Right ventricle myocardium superior (tissue), 1 donor: ENCODE measurements around the gene CSPG4. TPM values are rescaled to one million over a fixed set of nuclear protein-coding genes. Genes with fewer than 3 reads are reported as not detected.
"Not testable (repeated sequence)": the region's sequence is repeated elsewhere in the genome, so short reads cannot be mapped to it uniquely, and the experiment has no call there.

Experiments
- ATAC-seq: fragments of 200-7000 bp; cut with Tn5 transposase; one replicate; pipeline ENCODE4 v1.9.1; 2020; ENCODE audit warnings: mild to moderate bottlenecking; ENCODE audit not compliant: poor library complexity
- DNase-seq: peaks from one replicate; pipeline ENCODE4 v3.0.0-alpha.2; 2020
- intact Hi-C: fragments of 100-400 bp; cut with DNase I; formaldehyde crosslinking; loops from one replicate; pipeline ENCODE4 v1.11.2; 2022
- total RNA-seq: library from RNA; stranded (reverse); fragmentation: NEBNext Ultra II Directional; extraction: Animal tissue kit (Norgen Biotek cat#: 25700); gene quantifications from one replicate; pipeline ENCODE4 v1.2.1, GENCODE V29; 2021
- donor health status: DM: no; HTN: yes; CAD: no; lungs with severe emphysema.

Gene CSPG4
- total RNA-seq, 1 donor from 2014 or later, result 5.2 TPM

DNA sequence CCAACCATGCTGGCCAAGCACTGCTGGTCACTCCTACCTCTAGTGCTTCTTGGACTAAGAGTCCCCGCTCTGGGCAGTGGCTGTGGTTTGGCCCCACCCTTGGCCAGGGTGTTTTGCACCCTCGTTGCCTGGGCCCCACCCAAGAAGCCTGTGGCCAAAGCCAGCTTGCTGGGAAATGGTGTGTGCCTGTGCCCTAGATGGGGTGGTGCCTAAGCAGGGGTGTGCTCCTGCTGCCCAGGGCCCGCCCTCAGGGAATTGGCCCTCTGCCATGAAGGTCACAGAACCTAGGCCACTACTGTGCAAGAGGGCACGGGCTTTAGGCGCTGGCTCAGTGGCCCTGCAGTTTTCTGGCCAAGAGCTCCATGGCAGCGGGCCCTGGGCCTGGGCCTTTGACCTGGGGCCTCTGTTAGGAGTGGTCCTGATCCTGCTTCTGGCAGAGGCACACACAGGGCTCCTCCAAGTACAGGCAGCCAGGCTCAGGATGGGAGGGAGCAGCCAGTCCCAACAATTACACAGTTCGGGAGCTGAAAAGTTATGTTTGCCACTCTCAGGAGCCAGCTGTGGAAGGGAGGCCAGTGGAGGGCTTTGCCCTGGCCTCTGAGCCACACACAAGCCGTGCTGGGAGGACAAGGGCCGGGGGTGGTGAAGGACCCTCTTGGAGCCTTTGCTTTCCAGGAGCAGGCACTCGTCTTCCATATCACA, 3.8 kb upstream of the CSPG4 start:
- DNase-seq, intact Hi-C loops: not testable (repeated sequence)
- peak; percentile 45 for ATAC-seq

DNA sequence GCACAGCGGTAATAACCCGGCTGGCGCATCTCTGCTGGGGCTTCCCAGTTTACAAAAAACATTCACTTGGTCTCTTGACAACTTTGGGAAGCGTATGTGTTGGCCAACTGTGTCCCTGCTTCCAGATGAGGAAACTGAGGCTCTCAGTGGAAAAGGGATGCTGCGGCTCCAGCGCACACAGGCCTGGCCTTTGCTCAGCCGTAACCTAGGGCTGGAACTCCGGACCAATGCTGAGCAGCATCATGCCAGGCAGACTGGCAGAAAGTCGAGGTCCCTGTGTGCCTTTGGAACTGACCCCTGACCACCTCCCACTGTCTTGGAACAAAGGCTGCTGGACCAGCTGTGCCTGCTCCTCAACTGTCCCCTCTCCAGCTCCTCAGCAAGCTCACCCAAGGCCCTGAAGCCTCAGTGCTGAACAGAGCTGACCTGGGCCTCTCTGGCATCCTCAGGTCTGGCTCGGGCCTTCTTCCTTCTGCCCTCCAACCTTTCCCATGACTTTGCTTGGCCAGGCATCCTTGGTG, 2.7 kb upstream of the CSPG4 start:
- ATAC-seq, intact Hi-C loops, DNase-seq: not testable (repeated sequence)

DNA sequence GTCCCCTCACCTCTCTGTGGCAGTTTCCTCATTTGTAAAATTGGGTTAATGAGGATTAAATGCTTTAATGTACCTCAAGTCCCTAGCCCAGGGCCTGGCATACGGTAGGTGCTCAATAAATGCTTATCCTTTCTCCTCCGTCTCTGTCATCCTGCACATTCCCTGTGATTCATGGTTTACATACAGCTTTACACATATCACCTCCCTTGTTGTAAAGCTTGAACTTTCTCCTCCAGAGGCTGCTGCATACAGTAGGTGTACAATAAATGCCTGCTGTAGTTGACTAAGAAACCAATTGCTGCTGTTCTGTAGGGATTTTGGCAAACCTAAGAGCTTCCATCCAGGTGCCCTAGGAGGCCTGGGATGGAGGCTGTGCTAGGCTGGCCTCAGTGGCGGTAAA, 1.5 kb upstream of the CSPG4 start:
- DNase-seq, result no peak
- no peak for ATAC-seq
- intact Hi-C loops, result no loop called here

GRCh38 chr15:75713338-75713895, 769 bp upstream of the CSPG4 start:
- ATAC-seq (no peak), DNase-seq (no peak)
- intact Hi-C loops, result no loop called here

- ATAC-seq, DNase-seq, intact Hi-C loops: not testable (repeated sequence)
Observed at GRCh38 chr15:75711495-75711894, 1.2 kb downstream of the CSPG4 start.

- DNase-seq, ATAC-seq, intact Hi-C loops: not testable (repeated sequence)
Observed at GRCh38 chr15:75710874-75711273, 1.8 kb downstream of the CSPG4 start.

DNA sequence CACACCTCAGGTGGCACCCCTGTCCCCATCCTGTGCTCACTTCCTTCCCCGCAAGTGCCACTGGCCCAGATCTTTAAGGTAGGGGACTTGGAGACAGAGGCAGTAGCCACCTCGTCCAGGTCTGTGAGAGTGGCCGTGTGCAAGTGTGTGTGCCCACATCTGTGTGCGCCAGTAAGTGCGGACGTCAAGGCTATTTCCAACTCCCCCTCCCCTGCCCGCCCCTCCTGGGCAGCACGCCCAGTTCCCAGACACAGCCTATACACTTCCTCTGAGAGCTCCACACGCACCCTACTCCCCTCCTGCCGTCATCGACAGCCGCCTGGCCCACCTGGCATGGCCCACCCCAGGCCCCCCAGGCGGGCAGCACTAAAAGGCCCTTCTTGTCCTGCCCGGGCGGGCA, 3.2 kb downstream of the CSPG4 start:
- DNase-seq (peak; percentile 85), ATAC-seq (peak; percentile 65)
- intact Hi-C loops, result not testable (repeated sequence)

DNA sequence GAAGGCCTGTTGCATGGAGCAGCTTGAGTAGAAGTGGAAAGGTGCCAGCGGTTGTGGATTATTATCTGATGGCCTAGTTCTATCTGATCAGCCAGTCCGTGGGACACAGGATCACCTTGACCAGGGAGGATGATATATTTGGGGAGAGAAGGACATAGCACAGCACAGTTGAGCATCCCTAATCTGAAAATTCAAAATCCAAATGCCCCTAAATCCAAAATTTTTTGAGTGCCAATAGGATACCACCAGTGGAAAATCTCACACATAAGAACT, 6.0 kb downstream of the CSPG4 start:
- no peak for DNase-seq
- ATAC-seq, result no peak
- intact Hi-C loops, result no loop called here

DNA sequence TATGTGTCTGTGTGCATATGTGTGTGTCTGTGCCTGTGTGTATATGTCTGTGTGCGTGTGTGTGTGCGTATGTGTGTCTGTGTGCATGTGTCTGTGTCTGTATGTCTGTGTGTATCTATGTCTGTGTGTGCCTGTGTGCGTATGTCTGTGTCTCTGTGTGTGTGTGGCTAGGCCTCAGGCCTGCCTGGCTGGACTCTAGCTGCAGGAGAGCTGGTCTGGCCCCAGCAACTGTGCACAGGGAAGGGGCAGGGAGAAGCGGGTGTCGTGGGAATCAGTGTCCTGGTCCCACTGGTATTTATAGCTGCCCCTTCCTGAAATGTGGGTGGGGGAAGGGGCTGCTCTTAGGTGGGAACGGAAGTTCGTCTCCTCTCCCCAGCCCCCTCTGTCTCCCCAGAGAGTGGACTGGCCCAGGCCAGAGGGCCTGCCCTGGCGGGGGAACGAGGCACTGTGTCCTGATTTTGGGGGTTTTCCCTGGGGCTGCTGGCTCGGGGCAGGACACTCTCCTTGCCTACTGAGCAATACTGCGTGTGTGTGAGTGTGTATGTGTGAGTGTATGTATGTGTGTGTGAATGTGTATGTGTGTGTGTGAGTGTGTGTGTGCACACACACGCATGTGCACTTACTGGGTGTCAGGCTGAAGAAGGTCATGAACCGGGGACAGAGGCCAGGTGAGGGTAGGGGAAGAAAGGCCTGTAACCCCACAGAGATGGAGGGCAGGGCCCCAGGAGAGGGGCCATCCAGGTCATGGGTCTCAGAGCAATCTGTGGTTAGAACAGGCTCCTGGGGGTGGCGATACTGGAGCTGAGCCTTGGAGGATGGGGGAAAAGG, 6.6 kb downstream of the CSPG4 start:
- no peak for DNase-seq
- ATAC-seq, result no peak
- intact Hi-C loops, result no loop called here

DNA sequence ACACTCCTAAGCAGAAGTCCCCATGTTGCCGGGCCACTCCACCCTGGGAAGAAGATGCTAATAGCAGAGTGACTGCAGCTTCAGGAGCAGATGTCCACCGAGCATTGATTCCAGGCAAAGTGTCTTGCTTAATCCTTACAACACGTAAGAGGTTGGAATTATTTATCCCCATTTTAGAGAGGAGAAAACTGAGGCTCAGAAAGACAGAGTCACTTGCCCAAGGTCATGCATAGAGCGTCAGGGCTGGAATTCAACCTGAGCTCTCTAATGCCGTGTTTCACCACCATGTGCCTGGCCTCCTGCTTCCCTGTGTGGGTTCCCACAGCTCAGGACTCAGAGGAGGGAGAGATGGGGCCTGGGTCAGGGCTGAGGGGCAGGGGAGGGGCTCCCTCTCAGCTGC, 7.3 kb downstream of the CSPG4 start:
- ATAC-seq, intact Hi-C loops: not testable (repeated sequence)

DNA sequence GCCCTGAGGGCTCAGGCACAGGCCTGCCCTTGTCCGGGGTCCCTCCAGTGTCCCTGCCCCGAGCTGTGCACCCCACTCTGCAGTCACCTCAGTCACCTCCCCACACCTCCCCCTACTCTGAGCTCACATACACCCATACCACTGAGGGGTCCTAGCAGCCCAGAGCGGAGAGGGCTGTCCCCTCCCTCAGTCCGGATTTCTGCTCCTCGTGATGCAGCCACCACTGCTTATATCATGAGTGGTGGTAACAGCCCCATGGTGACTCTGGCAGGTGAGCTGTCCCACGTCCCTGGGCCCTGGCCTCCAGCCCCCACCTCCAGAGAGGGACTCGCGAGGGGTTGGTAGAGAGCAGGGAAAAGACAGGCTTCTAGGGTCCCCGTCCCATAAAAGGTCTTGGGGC, 8.0 kb downstream of the CSPG4 start:
- DNase-seq, result no peak
- intact Hi-C loops, result no loop called here
- no peak for ATAC-seq

More for the DNA sequence above, 7.3 kb downstream of the CSPG4 start:
- not testable (repeated sequence) for DNase-seq

- no peak for DNase-seq
- ATAC-seq, result no peak
- intact Hi-C loops, result no loop called here
Observed at GRCh38 chr15:75704263-75704615, 8.4 kb downstream of the CSPG4 start.

DNA sequence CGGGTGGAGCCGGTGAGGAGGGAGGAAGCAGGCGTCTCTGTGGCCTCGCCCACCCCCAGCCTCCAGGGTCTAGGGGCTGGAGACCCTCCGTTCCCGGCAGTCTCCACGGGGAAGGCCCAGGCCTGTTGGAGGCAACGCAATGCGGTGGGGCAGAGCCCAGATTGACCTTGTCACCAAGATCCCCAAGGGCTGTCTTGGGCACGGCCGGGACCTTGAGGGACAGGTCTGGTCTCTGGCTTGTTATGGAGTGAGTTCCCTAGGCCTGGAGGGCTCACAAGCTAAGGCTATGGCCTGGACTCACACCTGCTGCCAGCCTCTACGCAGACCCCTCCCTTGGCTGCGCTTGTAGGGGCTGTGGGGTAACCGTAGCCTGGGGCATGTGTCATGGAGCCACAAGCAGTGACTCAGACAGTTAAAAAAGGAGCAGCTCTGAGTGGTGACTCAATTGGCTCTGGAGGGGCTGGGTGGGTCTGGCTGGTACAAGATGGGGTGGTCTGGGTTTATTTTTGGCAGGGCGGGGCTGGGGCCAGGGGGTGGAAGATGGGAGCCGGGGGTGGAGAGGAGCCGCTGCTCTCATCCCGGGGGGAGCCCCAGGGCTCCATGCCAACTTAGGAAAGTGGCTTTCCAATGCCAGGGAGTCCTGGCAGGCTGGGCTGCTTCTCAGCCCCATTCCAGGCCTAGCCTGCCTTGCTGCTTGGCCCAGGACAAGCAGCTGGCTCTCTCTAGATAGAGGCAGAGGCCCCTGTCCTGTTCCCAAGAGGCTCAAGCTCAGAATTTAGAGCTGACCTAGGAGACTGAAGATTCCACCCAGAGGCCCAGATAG, 9.0 kb downstream of the CSPG4 start:
- intact Hi-C loops, DNase-seq: not testable (repeated sequence)
- ATAC-seq, result peak; percentile 16

GRCh38 chr15:75702436-75702835, 10.2 kb downstream of the CSPG4 start:
- ATAC-seq (no peak), DNase-seq (no peak)
- intact Hi-C loops, result no loop called here

DNA sequence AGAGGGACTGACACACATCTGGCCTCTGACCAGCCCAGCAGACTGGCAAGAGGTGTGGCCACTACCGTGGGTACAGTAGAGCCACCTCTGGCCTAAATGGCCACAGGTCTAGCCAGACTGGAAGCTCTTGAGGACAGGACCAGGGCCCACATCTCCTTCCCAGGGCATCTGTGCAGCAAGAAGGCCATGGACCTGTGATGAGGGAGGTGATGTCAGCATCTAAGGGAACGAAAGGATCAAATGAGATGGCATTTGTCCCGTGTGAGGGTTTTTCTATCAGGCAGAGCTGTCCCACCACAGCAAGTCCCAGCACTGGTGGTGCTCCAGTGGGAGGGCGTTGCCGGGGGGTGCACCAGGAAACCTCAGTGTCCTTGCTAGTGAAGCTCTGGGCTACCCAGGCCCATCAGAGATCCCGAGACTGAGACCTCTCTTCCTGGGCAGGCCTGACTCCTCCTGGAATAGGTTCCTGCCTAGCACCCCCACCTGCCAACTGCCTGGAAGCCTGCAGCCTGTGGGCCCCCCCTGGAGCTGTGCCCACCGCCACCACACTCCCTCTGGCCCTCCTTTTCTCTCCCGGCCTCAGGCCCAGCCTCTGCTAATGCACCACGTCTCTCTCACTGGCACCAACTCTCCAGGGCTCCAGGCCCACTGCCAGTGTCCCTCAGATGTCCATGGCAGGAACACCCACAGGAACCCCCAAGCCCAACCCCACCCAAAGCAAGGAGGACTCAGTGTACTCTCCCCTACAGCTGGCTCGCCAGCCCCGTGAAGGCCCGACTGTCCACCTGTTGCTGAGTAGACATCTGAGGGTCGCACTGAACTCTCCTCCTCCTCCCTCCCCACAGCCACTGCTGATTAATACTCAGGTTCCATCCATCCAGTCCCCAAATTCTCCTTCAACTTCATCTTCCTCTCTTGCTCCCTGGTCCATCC, 11.3 kb downstream of the CSPG4 start:
- intact Hi-C loops, ATAC-seq: not testable (repeated sequence)
- DNase-seq, result peak; percentile 38

- intact Hi-C loops, result not testable (repeated sequence)
- ATAC-seq (peak; percentile 56), DNase-seq (peak; percentile 79)
Observed at GRCh38 chr15:75699961-75700874, 12.4 kb downstream of the CSPG4 start.

GRCh38 chr15:75699517-75699916, 13.1 kb downstream of the CSPG4 start:
- peak; percentile 25 for ATAC-seq
- peak; percentile 72 for DNase-seq
- intact Hi-C loops, result not testable (repeated sequence)
